NB4 (cell line): ENCODE measurements around the gene CEP43.

ENCODE experiments used
- DNase-seq: peaks from one replicate; pipeline ENCODE4 v3.0.0; 2010; ENCODE audit warnings: low read depth
- H3K4me3 ChIP-seq: one replicate; pipeline ENCODE4 v1.5.1; 2011; ENCODE audit warnings: mild to moderate bottlenecking, low read depth, low read length, moderate library complexity
- CTCF ChIP-seq: IDR thresholded peaks from one replicate; pipeline ENCODE4 v1.5.1; 2012; ENCODE audit warnings: low read depth, low read length
- MYC ChIP-seq: IDR thresholded peaks from 2 replicates; pipeline ENCODE4 v1.6.1; 2011; ENCODE audit warnings: low read depth, low read length
- POLR2A ChIP-seq: IDR thresholded peaks from 2 replicates; pipeline ENCODE4 v1.6.1; 2011; ENCODE audit warnings: mild to moderate bottlenecking; ENCODE audit not compliant: insufficient read length; ENCODE audit errors: extremely low read depth
- TF ChIP-seq, protein P1 (sequence below): IDR thresholded peaks from 2 replicates; pipeline ENCODE4 v1.6.1; 2011; ENCODE audit warnings: low read depth, low read length

The CEP43 gene

GRCh38 chr6:166998256-166999144, 697 bp upstream of the CEP43 start:
- DNase-seq: peak; percentile 52
- TF ChIP-seq, protein P1, sequence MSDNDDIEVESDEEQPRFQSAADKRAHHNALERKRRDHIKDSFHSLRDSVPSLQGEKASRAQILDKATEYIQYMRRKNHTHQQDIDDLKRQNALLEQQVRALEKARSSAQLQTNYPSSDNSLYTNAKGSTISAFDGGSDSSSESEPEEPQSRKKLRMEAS: peak; percentile 75
- TF ChIP-seq MYC (0 out of 2 replicates have a peak, but pooled peaks have one; percentile 26), CTCF (no peak), POLR2A (peak; percentile 44)
- H3K4me3 ChIP-seq: peak overlapping the region; percentile 76

- no peak for TF ChIP-seq MYC
- TF ChIP-seq, protein P1: peak; percentile 23; the same call in 1 of the 2 replicates
- no peak for DNase-seq
- H3K4me3 ChIP-seq: peak overlapping the region; percentile 90
These were observed 672 bp downstream of the CEP43 start for GRCh38 chr6:166999884-167000253.

- DNase-seq: peak; percentile 33
- TF ChIP-seq, protein P1: no peak
- no peak for TF ChIP-seq POLR2A
- no peak for TF ChIP-seq MYC
- no peak for TF ChIP-seq CTCF
- peak overlapping the region; percentile 90 for H3K4me3 ChIP-seq
These were observed 1.6 kb downstream of the CEP43 start for GRCh38 chr6:167000759-167001158.

- no peak overlapping the region for H3K4me3 ChIP-seq
- TF ChIP-seq POLR2A: no peak
- TF ChIP-seq CTCF: no peak
- TF ChIP-seq, protein P1: no peak
- no peak for TF ChIP-seq MYC
- DNase-seq: no peak
These were observed 6.4 kb downstream of the CEP43 start for GRCh38 chr6:167005350-167006159.

GRCh38 chr6:167007985-167008384, 8.8 kb downstream of the CEP43 start:
- DNase-seq: no peak
- no peak overlapping the region for H3K4me3 ChIP-seq
- TF ChIP-seq, protein P1: no peak
- no peak for TF ChIP-seq MYC
- no peak for TF ChIP-seq POLR2A
- no peak for TF ChIP-seq CTCF

DNA sequence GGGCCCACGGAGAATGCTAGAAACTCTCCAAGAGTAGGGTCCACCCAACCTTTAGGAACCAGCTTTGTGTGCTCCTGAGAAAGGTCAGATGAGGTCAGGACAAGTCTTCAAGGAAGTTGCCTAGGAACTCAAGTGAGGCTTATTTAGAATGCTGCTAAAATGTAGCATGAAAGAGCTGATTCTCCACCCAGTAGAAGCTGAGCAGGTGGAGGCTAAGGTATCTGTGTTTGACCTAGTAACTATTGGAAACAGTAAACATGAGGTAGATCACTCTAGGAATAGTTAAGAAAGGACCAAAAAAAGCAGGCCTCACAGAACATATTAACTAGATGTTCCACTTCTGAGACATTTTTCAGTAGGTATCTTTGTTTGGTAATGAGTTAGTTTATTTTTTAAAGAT, 13.9 kb downstream of the CEP43 start:
- DNase-seq: no peak
- H3K4me3 ChIP-seq: no peak overlapping the region
- TF ChIP-seq, protein P1: no peak
